Keratinocyte (primary cell): ENCODE measurements around the gene ANKZF1.

Experiments used
- EZH2 ChIP-seq: IDR thresholded peaks from one replicate; pipeline ENCODE4 v1.6.1; 2012; ENCODE audit warnings: inconsistent platforms, mild to moderate bottlenecking, low read length, moderate library complexity
- TF ChIP-seq, protein P1 (sequence below), 3 experiments: IDR thresholded peaks in 1 of 3; conservative IDR thresholded peaks in 1 of 3; optimal IDR thresholded peaks in 1 of 3; 2 replicates in 2 of 3; 3 replicates in 1 of 3; pipeline versions ENCODE3 to v1.5.1; 2011; ENCODE audit warnings: low read length in 3 of 3, mild to moderate bottlenecking in 3 of 3, moderate library complexity in 2 of 3, control low read depth in 1 of 3, inconsistent platforms in 1 of 3; ENCODE audit not compliant: insufficient read depth in 2 of 3; ENCODE audit errors: extremely low read depth in 1 of 3

GRCh38 chr2:219277703-219278654, 48.4 kb downstream of the ANKZF1 start:
- TF ChIP-seq, protein P1, sequence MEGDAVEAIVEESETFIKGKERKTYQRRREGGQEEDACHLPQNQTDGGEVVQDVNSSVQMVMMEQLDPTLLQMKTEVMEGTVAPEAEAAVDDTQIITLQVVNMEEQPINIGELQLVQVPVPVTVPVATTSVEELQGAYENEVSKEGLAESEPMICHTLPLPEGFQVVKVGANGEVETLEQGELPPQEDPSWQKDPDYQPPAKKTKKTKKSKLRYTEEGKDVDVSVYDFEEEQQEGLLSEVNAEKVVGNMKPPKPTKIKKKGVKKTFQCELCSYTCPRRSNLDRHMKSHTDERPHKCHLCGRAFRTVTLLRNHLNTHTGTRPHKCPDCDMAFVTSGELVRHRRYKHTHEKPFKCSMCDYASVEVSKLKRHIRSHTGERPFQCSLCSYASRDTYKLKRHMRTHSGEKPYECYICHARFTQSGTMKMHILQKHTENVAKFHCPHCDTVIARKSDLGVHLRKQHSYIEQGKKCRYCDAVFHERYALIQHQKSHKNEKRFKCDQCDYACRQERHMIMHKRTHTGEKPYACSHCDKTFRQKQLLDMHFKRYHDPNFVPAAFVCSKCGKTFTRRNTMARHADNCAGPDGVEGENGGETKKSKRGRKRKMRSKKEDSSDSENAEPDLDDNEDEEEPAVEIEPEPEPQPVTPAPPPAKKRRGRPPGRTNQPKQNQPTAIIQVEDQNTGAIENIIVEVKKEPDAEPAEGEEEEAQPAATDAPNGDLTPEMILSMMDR (optimal IDR thresholded peaks at IDR 0.05 in 1 of 3, IDR thresholded peaks at IDR 0.05 in 1 of 3, conservative IDR thresholded peaks at IDR 0.05 in 1 of 3; ENCODE audit: extremely low read depth in 1 of 3, insufficient read depth in 2 of 3, low read length in 3 of 3): peak in 2 of 3 experiments; percentile 97 to 98
- no peak for TF ChIP-seq EZH2
